Endodermal cell (in vitro differentiated cells): ENCODE data around the gene NBPF20. TPM values are rescaled to one million over a fixed set of nuclear protein-coding genes. Genes with fewer than 3 reads are reported as not detected.
"Not testable (repeated sequence)": the region's sequence is repeated elsewhere in the genome, so short reads cannot be mapped to it uniquely, and the experiment has no call there.

ENCODE experiments used
- DNase-seq: peaks from one replicate; pipeline ENCODE4 v3.0.0-alpha.2; 2017
- H3K27ac ChIP-seq: 2 replicates; pipeline ENCODE4 v1.5.1; 2013; ENCODE audit warnings: mild to moderate bottlenecking, low read depth, low read length, moderate library complexity
- H3K27me3 ChIP-seq: 2 replicates; pipeline ENCODE4 v1.6.1; 2013; ENCODE audit warnings: mild to moderate bottlenecking, low read length, moderate library complexity; ENCODE audit not compliant: insufficient read depth, control insufficient read depth, poor library complexity, severe bottlenecking
- H3K36me3 ChIP-seq: 2 replicates; pipeline ENCODE4 v1.7.0; 2013; ENCODE audit warnings: mild to moderate bottlenecking, low read length, moderate library complexity; ENCODE audit not compliant: control insufficient read depth, insufficient read depth
- H3K4me1 ChIP-seq: one replicate; pipeline ENCODE4 v1.7.0; 2013; ENCODE audit warnings: low read length; ENCODE audit not compliant: control insufficient read depth, insufficient read depth
- H3K4me3 ChIP-seq: 2 replicates; pipeline ENCODE4 v1.5.1; 2013; ENCODE audit warnings: mild to moderate bottlenecking, low read length, moderate library complexity
- H3K9ac ChIP-seq: 2 replicates; pipeline ENCODE4 v1.6.1; 2013; ENCODE audit warnings: mild to moderate bottlenecking, low read length, moderate library complexity; ENCODE audit not compliant: poor library complexity, severe bottlenecking; ENCODE audit errors: extremely low read depth
- H3K9me3 ChIP-seq: 2 replicates; pipeline ENCODE4 v1.6.1; 2013; ENCODE audit warnings: mild to moderate bottlenecking, low read length, moderate library complexity; ENCODE audit not compliant: control insufficient read depth
- H3K27ac Mint-ChIP-seq: 2 replicates; pipeline ENCODE4 v1.8.0; 2020; ENCODE audit warnings: mixed read lengths
- H3K27me3 Mint-ChIP-seq: 2 replicates; pipeline ENCODE4 v1.8.0; 2021; ENCODE audit warnings: mild to moderate bottlenecking, mixed read lengths; ENCODE audit not compliant: insufficient read depth
- H3K36me3 Mint-ChIP-seq: 2 replicates; pipeline ENCODE4 v1.8.0; 2020; ENCODE audit warnings: low read depth, mixed read lengths
- H3K4me1 Mint-ChIP-seq: 2 replicates; pipeline ENCODE4 v1.8.0; 2020; ENCODE audit warnings: mixed read lengths
- H3K4me3 Mint-ChIP-seq: 2 replicates; pipeline ENCODE4 v1.8.0; 2020; ENCODE audit warnings: mild to moderate bottlenecking, moderate library complexity, mixed read lengths
- H3K9me3 Mint-ChIP-seq: 2 replicates; pipeline ENCODE4 v1.8.0; 2020; ENCODE audit warnings: mild to moderate bottlenecking, mixed read lengths
- WGBS, 2 experiments: methylation state at CpG; one replicate each; pipeline versions ENCODE4 v1.1.5 to v1.1.7; 2013; ENCODE audit warnings: missing lambda C conversion rate in 2 of 2, mixed read lengths in 1 of 2; ENCODE audit not compliant: insufficient coverage in 1 of 2, insufficient read length in 1 of 2; 5-methylcytosine and 5-hydroxymethylcytosine counted together
- long read RNA-seq, 4 experiments: library from polyadenylated mRNA in 2 of 4; library from RNA in 1 of 4; library from capped mRNA in 1 of 4; stranded (forward) in 3 of 4; unstranded in 1 of 4; transcript quantifications; one replicate each; pipeline ENCODE4 v2.0.0, GENCODE V29; 2020 to 2021; ENCODE audit warnings: inconsistent platforms in 1 of 4
- polyA plus RNA-seq, 2 experiments: library from polyadenylated mRNA; stranded (reverse); fragments of 50-300 nt; gene quantifications; one replicate each; pipeline ENCODE4 v1.2.3, GENCODE V29; 2013
- total RNA-seq, 2 donors: library from RNA; stranded (reverse); fragmentation: NEBNext Ultra II Directional in 1 of 2; extraction: Animal tissue kit (Norgen Biotek cat#: 25700) in 1 of 2; gene quantifications; 2 replicates in 1 of 2; 3 replicates in 1 of 2; pipeline ENCODE4 v1.2.1, GENCODE V29; 2021
- TF ChIP-seq, protein P1 (sequence below): fragments of 200-600 bp; sonication (generic); conservative IDR thresholded peaks from 2 replicates; pipeline ENCODE4 v1.5.0; 2021; ENCODE audit warnings: antibody characterized with exemption, mild to moderate bottlenecking

The NBPF20 gene
- total RNA-seq = 1 to 10 TPM; 5.2 to 6.9 TPM
- 0.93 TPM for polyA plus RNA-seq (2013, experiment 1 of 2)
- polyA plus RNA-seq (2013, experiment 2 of 2) = 1.8 TPM
- long read RNA-seq, experiment 1, partial matches to known transcripts = 2 of 9 reads
- long read RNA-seq, experiment 1, other reads (novel, unspliced or antisense) = 7 of 9 reads
- long read RNA-seq, experiment 2, partial matches to known transcripts = 15 of 37 reads
- long read RNA-seq, experiment 2, other reads (novel, unspliced or antisense) = 22 of 37 reads
- long read RNA-seq, experiment 3 = 0 reads
- long read RNA-seq, experiment 4 = 0 reads

DNA sequence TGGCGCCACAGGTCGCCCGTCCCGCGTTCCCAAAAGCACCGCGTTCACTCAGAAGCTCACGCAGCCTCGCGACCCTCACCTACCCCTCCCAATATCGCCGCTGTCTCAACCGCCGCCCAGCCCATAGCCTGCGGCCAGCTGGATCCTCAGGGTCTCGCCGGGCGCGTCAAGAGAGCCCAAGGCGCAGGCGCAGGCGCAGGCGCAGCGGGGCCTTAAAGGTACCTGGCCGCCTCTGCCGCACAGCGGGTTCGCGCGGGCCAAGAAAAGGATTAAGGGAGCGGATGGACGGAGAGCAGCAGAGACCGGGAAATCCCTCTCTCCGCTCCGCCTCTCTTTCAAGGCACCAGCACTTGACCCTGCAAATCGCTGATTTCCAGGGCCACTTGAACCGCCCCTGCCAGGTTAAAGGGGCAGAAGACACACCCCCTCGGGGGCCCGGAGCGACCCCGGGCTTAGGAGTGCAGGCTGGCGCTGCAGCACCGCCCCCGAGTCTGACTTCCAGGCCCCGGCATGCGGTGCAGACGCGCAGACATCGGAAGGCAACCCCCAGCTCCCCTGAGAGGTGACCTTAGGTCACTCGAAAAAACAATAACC lies at the start of gene NBPF20:
TSS of gene NBPF20 (minus strand) at position 168 of the 594 bp plus-strand sequence. CDS start 20,331 bp downstream, outside the sequence.
- Mint-ChIP-seq H3K4me3 (peak within 1 kb of the TSS; percentile 90), H3K36me3 (no peaks in the 10 kb centered on the region), H3K4me1 (peaks cover 4% of the 10 kb centered on the region), H3K9me3 (no peaks in the 10 kb centered on the region), H3K27ac (peak within 1 kb of the TSS; percentile 91), H3K27me3 (peaks cover 52% of the 10 kb centered on the region)
- Histone ChIP-seq H3K27ac (no peak within 1 kb of the TSS), H3K27me3 (peaks cover 38% of the 10 kb centered on the region), H3K4me1 (no peaks in the 10 kb centered on the region), H3K36me3 (no peaks in the 10 kb centered on the region), H3K4me3 (peak within 1 kb of the TSS; percentile 86), H3K9ac (no peak within 1 kb of the TSS), H3K9me3 (no peaks in the 10 kb centered on the region)
- 0% methylated on average over 21 to 50 of the region's 50 CpGs for WGBS, 2 experiments
- DNase-seq = peak; percentile 97
- TF ChIP-seq, protein P1, sequence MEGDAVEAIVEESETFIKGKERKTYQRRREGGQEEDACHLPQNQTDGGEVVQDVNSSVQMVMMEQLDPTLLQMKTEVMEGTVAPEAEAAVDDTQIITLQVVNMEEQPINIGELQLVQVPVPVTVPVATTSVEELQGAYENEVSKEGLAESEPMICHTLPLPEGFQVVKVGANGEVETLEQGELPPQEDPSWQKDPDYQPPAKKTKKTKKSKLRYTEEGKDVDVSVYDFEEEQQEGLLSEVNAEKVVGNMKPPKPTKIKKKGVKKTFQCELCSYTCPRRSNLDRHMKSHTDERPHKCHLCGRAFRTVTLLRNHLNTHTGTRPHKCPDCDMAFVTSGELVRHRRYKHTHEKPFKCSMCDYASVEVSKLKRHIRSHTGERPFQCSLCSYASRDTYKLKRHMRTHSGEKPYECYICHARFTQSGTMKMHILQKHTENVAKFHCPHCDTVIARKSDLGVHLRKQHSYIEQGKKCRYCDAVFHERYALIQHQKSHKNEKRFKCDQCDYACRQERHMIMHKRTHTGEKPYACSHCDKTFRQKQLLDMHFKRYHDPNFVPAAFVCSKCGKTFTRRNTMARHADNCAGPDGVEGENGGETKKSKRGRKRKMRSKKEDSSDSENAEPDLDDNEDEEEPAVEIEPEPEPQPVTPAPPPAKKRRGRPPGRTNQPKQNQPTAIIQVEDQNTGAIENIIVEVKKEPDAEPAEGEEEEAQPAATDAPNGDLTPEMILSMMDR = no peak

- H3K9ac ChIP-seq, H3K4me3 ChIP-seq, H3K27me3 ChIP-seq, H3K9me3 Mint-ChIP-seq, H3K4me1 ChIP-seq, H3K27ac ChIP-seq, H3K36me3 ChIP-seq, H3K4me1 Mint-ChIP-seq, H3K27ac Mint-ChIP-seq, H3K9me3 ChIP-seq, H3K36me3 Mint-ChIP-seq, DNase-seq: not testable (repeated sequence)
- peaks cover 13% of the 10 kb centered on the region for H3K27me3 Mint-ChIP-seq
- 32% methylated on average over 4 of the region's 8 CpGs; no CpG with 5 or more reads in 1 of the 2 experiments for WGBS, 2 experiments
- H3K4me3 Mint-ChIP-seq = peak overlapping the region; percentile 72
Measured at GRCh38 chr1:145474837-145475368, 49.5 kb upstream of the NBPF20 start.

- WGBS, 2 experiments = 89 to 100% methylated on average over 1 of the region's 2 CpGs
Measured at GRCh38 chr1:145472731-145473130, 47.3 kb upstream of the NBPF20 start.

GRCh38 chr1:145471365-145471764 lies 46.0 kb upstream of the NBPF20 start:
- H3K9me3 ChIP-seq, DNase-seq, H3K4me3 ChIP-seq, H3K4me1 ChIP-seq, H3K9ac ChIP-seq, H3K4me3 Mint-ChIP-seq, H3K27ac Mint-ChIP-seq, H3K27me3 ChIP-seq, H3K9me3 Mint-ChIP-seq, H3K27ac ChIP-seq, H3K36me3 Mint-ChIP-seq, H3K4me1 Mint-ChIP-seq, H3K36me3 ChIP-seq: not testable (repeated sequence)
- WGBS, 2 experiments = 88 to 92% methylated on average over 1 to 5 of the region's 6 CpGs
- peaks cover 14% of the 10 kb centered on the region for H3K27me3 Mint-ChIP-seq

More at GRCh38 chr1:145472731-145473130, 47.3 kb upstream of the NBPF20 start:
- not testable (repeated sequence) for DNase-seq, H3K27ac ChIP-seq, H3K4me3 Mint-ChIP-seq, H3K36me3 Mint-ChIP-seq, H3K9me3 ChIP-seq, H3K27me3 ChIP-seq, H3K27ac Mint-ChIP-seq, H3K9me3 Mint-ChIP-seq, H3K4me1 Mint-ChIP-seq, H3K4me3 ChIP-seq, H3K9ac ChIP-seq, H3K4me1 ChIP-seq, H3K36me3 ChIP-seq
- H3K27me3 Mint-ChIP-seq = peaks cover 14% of the 10 kb centered on the region

DNA sequence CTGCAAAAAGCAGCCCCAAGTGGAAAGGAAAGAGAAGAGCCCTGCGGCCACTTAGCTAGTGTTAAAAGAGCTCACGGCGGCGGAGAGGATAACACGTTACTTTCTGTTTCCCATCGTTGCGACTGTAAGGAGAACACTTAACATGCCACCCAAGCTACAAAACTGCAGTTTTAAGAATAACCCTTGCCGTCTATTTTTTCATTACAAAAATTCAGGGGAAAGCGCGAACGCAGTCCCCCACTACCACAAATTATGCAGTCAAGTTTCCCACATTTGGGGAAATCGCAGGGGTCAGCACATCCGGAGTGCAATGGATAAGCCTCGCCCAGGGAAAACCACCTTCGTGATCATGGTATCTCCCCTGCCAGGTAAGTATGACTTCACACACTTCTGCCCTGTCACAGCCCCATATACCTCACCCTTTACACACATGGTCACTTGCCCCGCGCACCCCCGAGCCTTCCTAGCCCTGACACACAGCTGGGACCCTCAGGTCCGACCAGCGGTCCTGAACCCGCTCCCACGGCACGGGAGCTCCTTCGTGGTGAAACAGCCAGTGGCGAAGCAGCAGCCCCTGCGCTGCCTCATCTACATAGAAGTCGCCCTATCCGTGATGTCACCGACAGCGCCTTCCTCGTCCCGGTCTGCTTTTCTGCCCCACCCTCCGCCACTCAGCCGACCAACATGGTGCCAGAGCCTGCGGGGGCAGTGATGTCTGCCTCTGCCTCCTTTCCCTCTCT lies 40.2 kb upstream of the NBPF20 start:
- peak; percentile 92 for DNase-seq
- not testable (repeated sequence) for H3K27me3 ChIP-seq, H3K27ac ChIP-seq, H3K4me1 Mint-ChIP-seq, H3K9me3 Mint-ChIP-seq, H3K9me3 ChIP-seq, H3K36me3 ChIP-seq, H3K4me1 ChIP-seq, H3K36me3 Mint-ChIP-seq
- peak overlapping the region; percentile 53 for H3K4me3 ChIP-seq
- Mint-ChIP-seq H3K27ac (peak overlapping the region; percentile 99), H3K27me3 (peaks cover 16% of the 10 kb centered on the region), H3K4me3 (peak overlapping the region; percentile 61)
- H3K9ac ChIP-seq = peak overlapping the region; percentile 47
- 0 to 2% methylated on average over 6 to 15 of the region's 35 CpGs for WGBS, 2 experiments
